ENCODE measurements around the gene GNPNAT1. TPM values are rescaled to one million over a fixed set of nuclear protein-coding genes. Genes with fewer than 3 reads are reported as not detected.

GNPNAT1 gene
- total and polyA plus RNA-seq, 2 of the 8 experiments (the other 6 are each of a cell fraction or from before 2014, with no cell fraction given): 25.5 to 54.1 TPM

GRCh38 chr14:52797653-52798052, 6.2 kb upstream of the GNPNAT1 start:
- H2AK5ac ChIP-seq (ENCODE audit: low read depth, low read length): no peak overlapping the region
- 89% methylated on average over 3 of the region's 3 CpGs; no CpG with 5 or more reads in 1 of the 2 experiments for WGBS, 2 experiments (ENCODE audit: extremely low coverage in 1 of 2, insufficient coverage in 1 of 2, insufficient read length in 1 of 2, insufficient replicate concordance in 2 of 2, low coverage in 1 of 2, low lambda C conversion rate in 2 of 2, missing lambda C conversion rate in 1 of 2)
- TF ChIP-seq ASH2L (IDR thresholded peaks at IDR 0.05; ENCODE audit: low read length) (no peak), TBP (IDR thresholded peaks at IDR 0.05; ENCODE audit: low read depth, low read length) (no peak), NANOG (IDR thresholded peaks at IDR 0.05; ENCODE audit: insufficient read depth, low read depth, low read length, poor library complexity, severe bottlenecking) (no peak), RBBP5 (IDR thresholded peaks at IDR 0.05; ENCODE audit: borderline replicate concordance, low read depth, low read length) (no peak), NRF1 (IDR thresholded peaks at IDR 0.05; ENCODE audit: low read depth, low read length) (no peak), ZNF274 (IDR thresholded peaks at IDR 0.05; ENCODE audit: borderline replicate concordance, extremely low read depth, low read length) (no peak), RFX5 (IDR thresholded peaks at IDR 0.05; ENCODE audit: borderline replicate concordance, low read depth, low read length) (no peak)
- CTCF ChIA-PET (ENCODE audit: partially characterized antibody): interaction anchor here (0.6 to 2.2 kb wide), 4 partner anchors 17 to 257 kb away, joined by 3 to 4 read pairs (median 4); no protein-coding TSS in a partner anchor
- H3K14ac ChIP-seq (ENCODE audit: insufficient read length): no peak overlapping the region
- POLR2A ChIA-PET (ENCODE audit: partially characterized antibody): interaction anchor here (0.5 kb wide), 1 partner anchor 12 kb away, joined by 3 read pairs; no protein-coding TSS in a partner anchor
- no peak overlapping the region for H4K5ac ChIP-seq (ENCODE audit: insufficient read length, low read depth, low read length)
- DNase-seq (ENCODE audit: low read depth in 1 of 2, low spot score in 2 of 2) (no peak), FAIRE-seq (no peak)
- H3K56ac ChIP-seq (replicated peaks; ENCODE audit: insufficient read length, low read depth, low read length): no peak overlapping the region
- no peak overlapping the region for H2BK15ac ChIP-seq (ENCODE audit: low read length)
- H2BK5ac ChIP-seq (ENCODE audit: low read depth, low read length): no peak overlapping the region
- H3K27ac ChIP-seq (ENCODE audit: low read depth, low read length): no peak overlapping the region
- H3K27me3 ChIP-seq (replicated peaks in 1 of 4; ENCODE audit: control insufficient read depth in 3 of 4, extremely low read depth in 1 of 4, insufficient read depth in 3 of 4, low read length in 3 of 4): no peaks in the 10 kb centered on the region
- H3K4me3 ChIP-seq (ENCODE audit: extremely low read depth in 1 of 4, insufficient read depth in 2 of 4, low read depth in 3 of 4, low read length in 4 of 4): no peak overlapping the region
- H3K4me2 ChIP-seq (ENCODE audit: insufficient read depth in 1 of 2, low read depth in 2 of 2, low read length in 2 of 2): no peak overlapping the region
- no peak overlapping the region for H4K8ac ChIP-seq (ENCODE audit: extremely low read depth, insufficient read depth, low read length)
- H4K20me1 ChIP-seq (replicated peaks in 1 of 2; ENCODE audit: control insufficient read depth in 1 of 2, insufficient read depth in 2 of 2, low read length in 2 of 2): no peaks in the 10 kb centered on the region
- H3K23ac ChIP-seq (ENCODE audit: insufficient read length): no peak overlapping the region
- H3K79me1 ChIP-seq (ENCODE audit: low read depth, low read length): no peaks in the 10 kb centered on the region
- 0 out of 2 replicates have a peak, but pooled peaks cover 1% of the 10 kb centered on the region for H3K23me2 ChIP-seq (ENCODE audit: low read depth, low read length)
- no peak overlapping the region for H2BK20ac ChIP-seq (ENCODE audit: low read length)
- no peak overlapping the region for H4K91ac ChIP-seq (replicated peaks; ENCODE audit: insufficient read length, low read length)
- H3K18ac ChIP-seq (ENCODE audit: extremely low read depth, low read length): no peak overlapping the region
- H3K4me1 ChIP-seq (replicated peaks in 1 of 4; ENCODE audit: control insufficient read depth in 3 of 4, insufficient read depth in 4 of 4, low read length in 3 of 4): no peaks in the 10 kb centered on the region
- H2AFZ ChIP-seq (ENCODE audit: low read length): no peak overlapping the region
- H3K9me3 ChIP-seq (ENCODE audit: insufficient read depth in 2 of 2, low read depth in 1 of 2, low read length in 1 of 2): no peaks in the 10 kb centered on the region
- no peak overlapping the region for H2BK12ac ChIP-seq (ENCODE audit: low read depth, low read length)
- H3K9ac ChIP-seq (replicated peaks in 1 of 4; ENCODE audit: extremely low read depth in 1 of 4, low read depth in 3 of 4, low read length in 3 of 4): no peak overlapping the region
- H2BK120ac ChIP-seq (replicated peaks; ENCODE audit: low read depth, low read length): no peak overlapping the region
- H3K79me2 ChIP-seq (ENCODE audit: control insufficient read depth in 1 of 2, insufficient read depth in 2 of 2, low read length in 2 of 2): no peaks in the 10 kb centered on the region
- H3K4ac ChIP-seq (replicated peaks; ENCODE audit: insufficient read length, low read depth, low read length): no peak overlapping the region
- no peaks in the 10 kb centered on the region for H3K36me3 ChIP-seq (ENCODE audit: control insufficient read depth in 2 of 4, insufficient read depth in 4 of 4, low read length in 3 of 4)

Measured in H1 (cell line).